Neutrophil (primary cell): ENCODE results near the gene TNFRSF4.

ENCODE experiments used
- H3K27ac ChIP-seq: fragments of 200-600 bp; sonication (generic); 2 replicates; pipeline ENCODE4 v1.5.1; 2016; ENCODE audit warnings: mild to moderate bottlenecking, moderate library complexity
- H3K27me3 ChIP-seq: fragments of 200-600 bp; sonication (generic); 2 replicates; pipeline ENCODE4 v1.6.0; 2016; ENCODE audit warnings: mild to moderate bottlenecking
- H3K36me3 ChIP-seq: fragments of 200-600 bp; sonication (generic); 2 replicates; pipeline ENCODE4 v1.5.1; 2017
- H3K4me1 ChIP-seq, 2 experiments: fragments of 200-600 bp in 1 of 2; sonication (generic) in 1 of 2; 1 replicate in 1 of 2; 2 replicates in 1 of 2; pipeline versions ENCODE4 v1.5.1 to v1.6.1; 2013 to 2016; ENCODE audit warnings: low read depth in 1 of 2, low read length in 1 of 2, mild to moderate bottlenecking in 1 of 2, moderate library complexity in 1 of 2; ENCODE audit not compliant: control insufficient read depth in 1 of 2, insufficient read depth in 1 of 2
- H3K4me3 ChIP-seq, 2 experiments: fragments of 200-600 bp in 1 of 2; sonication (generic) in 1 of 2; 1 replicate in 1 of 2; 2 replicates in 1 of 2; pipeline ENCODE4 v1.5.1; 2013 to 2016; ENCODE audit warnings: low read depth in 1 of 2, low read length in 1 of 2, mild to moderate bottlenecking in 1 of 2, moderate library complexity in 1 of 2
- H3K9me3 ChIP-seq: fragments of 200-600 bp; sonication (generic); 2 replicates; pipeline ENCODE4 v1.5.1; 2016
- TF ChIP-seq, protein P1 (sequence below): fragments of 200-600 bp; sonication (generic); IDR thresholded peaks from 2 replicates; pipeline ENCODE4 v1.5.1; 2016; ENCODE audit warnings: antibody characterized with exemption

Gene TNFRSF4

GRCh38 chr1:1236945-1237873, 23.3 kb upstream of the TNFRSF4 start:
- Histone ChIP-seq H3K36me3 (no peaks in the 10 kb centered on the region), H3K4me3 (no peak overlapping the region), H3K27ac (no peak overlapping the region), H3K27me3 (peaks cover 41% of the 10 kb centered on the region), H3K9me3 (no peaks in the 10 kb centered on the region), H3K4me1 (peaks cover 6 to 7% of the 10 kb centered on the region in 2 experiments)
- TF ChIP-seq, protein P1, sequence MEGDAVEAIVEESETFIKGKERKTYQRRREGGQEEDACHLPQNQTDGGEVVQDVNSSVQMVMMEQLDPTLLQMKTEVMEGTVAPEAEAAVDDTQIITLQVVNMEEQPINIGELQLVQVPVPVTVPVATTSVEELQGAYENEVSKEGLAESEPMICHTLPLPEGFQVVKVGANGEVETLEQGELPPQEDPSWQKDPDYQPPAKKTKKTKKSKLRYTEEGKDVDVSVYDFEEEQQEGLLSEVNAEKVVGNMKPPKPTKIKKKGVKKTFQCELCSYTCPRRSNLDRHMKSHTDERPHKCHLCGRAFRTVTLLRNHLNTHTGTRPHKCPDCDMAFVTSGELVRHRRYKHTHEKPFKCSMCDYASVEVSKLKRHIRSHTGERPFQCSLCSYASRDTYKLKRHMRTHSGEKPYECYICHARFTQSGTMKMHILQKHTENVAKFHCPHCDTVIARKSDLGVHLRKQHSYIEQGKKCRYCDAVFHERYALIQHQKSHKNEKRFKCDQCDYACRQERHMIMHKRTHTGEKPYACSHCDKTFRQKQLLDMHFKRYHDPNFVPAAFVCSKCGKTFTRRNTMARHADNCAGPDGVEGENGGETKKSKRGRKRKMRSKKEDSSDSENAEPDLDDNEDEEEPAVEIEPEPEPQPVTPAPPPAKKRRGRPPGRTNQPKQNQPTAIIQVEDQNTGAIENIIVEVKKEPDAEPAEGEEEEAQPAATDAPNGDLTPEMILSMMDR: no peak

- TF ChIP-seq, protein P1: no peak
- no peak overlapping the region for H3K27ac ChIP-seq
- H3K4me3 ChIP-seq: no peak overlapping the region
- peaks cover 41% of the 10 kb centered on the region for H3K27me3 ChIP-seq
- peaks cover 8 to 9% of the 10 kb centered on the region in 2 experiments for H3K4me1 ChIP-seq
- H3K9me3 ChIP-seq: no peaks in the 10 kb centered on the region
- no peaks in the 10 kb centered on the region for H3K36me3 ChIP-seq
Observed at GRCh38 chr1:1236176-1236763, 22.3 kb upstream of the TNFRSF4 start.

DNA sequence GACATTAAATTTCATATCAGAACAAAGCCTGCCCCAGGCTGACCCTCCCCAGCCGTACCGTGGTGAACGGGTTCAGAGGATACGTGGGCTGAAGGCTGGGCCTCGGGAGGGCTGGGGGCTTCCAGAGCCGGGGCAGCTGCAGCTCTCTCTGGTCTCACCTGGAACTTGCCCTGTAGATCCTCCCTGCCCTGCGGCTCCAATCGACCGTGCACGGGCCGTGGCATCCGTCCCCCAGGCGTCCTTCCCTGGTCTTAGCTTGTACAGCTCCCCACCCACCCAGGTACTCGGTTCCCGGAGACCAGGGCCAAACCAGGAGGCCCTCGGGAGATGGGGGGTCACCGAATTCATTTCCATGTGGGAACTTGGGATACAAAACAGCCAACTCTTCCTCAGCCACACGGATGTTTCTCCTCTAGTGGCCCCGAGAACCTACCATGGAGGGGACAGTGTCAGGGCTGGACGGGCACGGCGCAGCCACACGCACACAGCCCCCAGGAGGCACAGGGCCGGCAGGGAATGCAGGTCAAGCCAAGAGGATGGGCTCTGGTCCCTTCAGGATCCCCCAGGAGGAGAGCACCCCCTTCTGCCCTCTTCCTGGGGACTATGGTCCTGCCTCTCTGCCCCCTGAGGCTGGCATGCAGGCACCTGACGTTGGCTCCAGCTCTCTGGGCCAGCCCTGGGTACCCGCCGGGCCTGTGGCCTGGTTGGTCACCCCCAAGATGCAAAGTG, 21.2 kb upstream of the TNFRSF4 start:
- Histone ChIP-seq H3K27ac (no peak overlapping the region), H3K9me3 (no peaks in the 10 kb centered on the region), H3K36me3 (no peaks in the 10 kb centered on the region), H3K4me3 (no peak overlapping the region), H3K4me1 (peaks cover 19 to 20% of the 10 kb centered on the region in 2 experiments), H3K27me3 (peaks cover 35% of the 10 kb centered on the region)
- TF ChIP-seq, protein P1: no peak

DNA sequence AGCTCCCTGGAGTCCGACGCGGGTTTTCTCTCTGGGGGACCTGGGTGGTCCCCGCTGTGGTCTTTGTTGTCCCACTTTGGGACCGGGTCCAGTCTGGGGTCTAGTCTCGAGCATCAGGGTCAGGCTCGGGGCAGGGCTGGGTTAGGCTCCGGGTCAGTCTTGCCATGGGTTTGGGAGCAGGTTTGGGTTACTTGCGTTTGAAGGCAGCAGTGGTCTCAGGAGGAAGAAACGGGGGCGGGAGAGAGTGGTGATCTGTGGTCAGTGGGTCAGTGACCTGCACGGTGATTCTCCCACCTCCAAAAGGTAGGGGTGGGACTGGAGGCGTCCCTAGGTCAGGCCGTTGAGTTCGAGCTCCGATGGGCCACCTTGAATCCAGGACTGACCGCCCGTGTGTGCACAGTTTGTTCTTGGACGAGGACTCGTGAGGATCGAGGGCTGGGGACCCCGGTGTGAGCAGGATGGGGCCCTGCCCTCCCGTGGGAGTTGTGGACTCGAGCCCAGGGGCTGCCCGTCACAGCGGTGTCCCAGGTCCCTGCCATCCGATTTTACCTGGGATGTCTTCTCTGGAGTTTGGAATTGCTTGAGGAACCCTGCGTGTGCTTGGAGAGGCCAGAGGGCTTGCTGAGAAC, 20.3 kb upstream of the TNFRSF4 start:
- no peaks in the 10 kb centered on the region for H3K36me3 ChIP-seq
- peaks cover 22 to 27% of the 10 kb centered on the region in 2 experiments for H3K4me1 ChIP-seq
- H3K27ac ChIP-seq: no peak overlapping the region
- no peak overlapping the region for H3K4me3 ChIP-seq
- no peaks in the 10 kb centered on the region for H3K9me3 ChIP-seq
- TF ChIP-seq, protein P1: no peak
- H3K27me3 ChIP-seq: peaks cover 26% of the 10 kb centered on the region

DNA sequence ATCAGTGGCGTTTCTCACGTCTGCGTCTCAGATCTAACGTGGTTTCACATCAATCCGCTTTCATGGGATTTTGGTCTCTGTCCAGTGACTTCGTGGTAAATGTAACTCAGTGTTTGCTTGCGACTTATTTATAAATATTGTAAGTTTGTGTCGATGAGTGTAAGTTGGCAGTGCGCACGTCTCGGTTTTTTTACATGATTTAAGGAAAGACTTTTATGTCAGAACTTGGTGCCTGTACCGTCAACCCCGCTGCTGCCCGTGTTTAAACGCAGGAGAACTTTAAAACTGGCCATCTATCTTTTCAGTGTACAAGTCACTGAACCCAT, 19.6 kb upstream of the TNFRSF4 start:
- no peak overlapping the region for H3K4me3 ChIP-seq

More for the DNA sequence above, 19.6 kb upstream of the TNFRSF4 start:
- Histone ChIP-seq H3K36me3 (peaks cover 6% of the 10 kb centered on the region), H3K4me1 (peaks cover 22 to 27% of the 10 kb centered on the region in 2 experiments), H3K27me3 (peaks cover 18% of the 10 kb centered on the region), H3K27ac (no peak overlapping the region), H3K9me3 (no peaks in the 10 kb centered on the region)
- TF ChIP-seq, protein P1: no peak
